GM12872 (cell line): Measurements from ENCODE around the gene HOXA9.

Experiments
- TF ChIP-seq, protein P1 (sequence below): IDR thresholded peaks from 3 replicates; pipeline ENCODE4 v1.5.1; 2011; ENCODE audit warnings: low read depth, mild to moderate bottlenecking, low read length, moderate library complexity; ENCODE audit not compliant: insufficient read depth

The HOXA9 gene

GRCh38 chr7:27194002-27194352 is 28.6 kb upstream of the HOXA9 start:
- TF ChIP-seq, protein P1, sequence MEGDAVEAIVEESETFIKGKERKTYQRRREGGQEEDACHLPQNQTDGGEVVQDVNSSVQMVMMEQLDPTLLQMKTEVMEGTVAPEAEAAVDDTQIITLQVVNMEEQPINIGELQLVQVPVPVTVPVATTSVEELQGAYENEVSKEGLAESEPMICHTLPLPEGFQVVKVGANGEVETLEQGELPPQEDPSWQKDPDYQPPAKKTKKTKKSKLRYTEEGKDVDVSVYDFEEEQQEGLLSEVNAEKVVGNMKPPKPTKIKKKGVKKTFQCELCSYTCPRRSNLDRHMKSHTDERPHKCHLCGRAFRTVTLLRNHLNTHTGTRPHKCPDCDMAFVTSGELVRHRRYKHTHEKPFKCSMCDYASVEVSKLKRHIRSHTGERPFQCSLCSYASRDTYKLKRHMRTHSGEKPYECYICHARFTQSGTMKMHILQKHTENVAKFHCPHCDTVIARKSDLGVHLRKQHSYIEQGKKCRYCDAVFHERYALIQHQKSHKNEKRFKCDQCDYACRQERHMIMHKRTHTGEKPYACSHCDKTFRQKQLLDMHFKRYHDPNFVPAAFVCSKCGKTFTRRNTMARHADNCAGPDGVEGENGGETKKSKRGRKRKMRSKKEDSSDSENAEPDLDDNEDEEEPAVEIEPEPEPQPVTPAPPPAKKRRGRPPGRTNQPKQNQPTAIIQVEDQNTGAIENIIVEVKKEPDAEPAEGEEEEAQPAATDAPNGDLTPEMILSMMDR = no peak

DNA sequence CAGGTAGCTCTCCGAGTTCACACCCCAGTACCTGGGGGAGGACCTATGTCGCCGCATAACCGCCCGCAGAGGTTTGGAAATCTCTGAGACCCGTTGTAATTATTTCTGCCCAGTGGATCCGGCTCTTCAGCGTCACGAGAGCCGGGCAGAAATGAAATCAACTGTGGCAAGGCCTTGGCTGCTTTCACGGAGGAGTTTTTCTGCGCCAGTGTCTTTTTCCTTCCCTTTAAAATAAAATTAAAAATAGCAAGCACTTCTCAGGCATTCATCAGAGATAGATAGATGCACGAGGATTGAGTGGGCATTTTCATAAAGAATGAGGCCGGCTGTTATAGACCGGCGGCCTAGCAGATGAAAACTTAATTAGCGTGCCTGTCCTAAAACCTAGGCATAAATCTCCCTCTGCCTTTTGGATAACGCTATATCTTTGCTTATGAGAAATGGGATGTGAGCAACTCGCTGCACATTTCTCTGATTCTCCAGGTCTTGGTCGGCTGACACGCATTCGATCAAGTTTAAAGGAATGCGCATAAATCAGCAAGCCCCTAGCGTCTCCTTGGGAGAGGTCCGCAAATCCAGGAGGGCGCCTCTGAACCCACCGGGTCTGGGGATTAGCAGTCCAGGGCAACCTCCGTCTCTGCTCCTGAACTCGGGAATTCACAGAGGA is 28.1 kb upstream of the HOXA9 start:
- TF ChIP-seq, protein P1 = no peak

DNA sequence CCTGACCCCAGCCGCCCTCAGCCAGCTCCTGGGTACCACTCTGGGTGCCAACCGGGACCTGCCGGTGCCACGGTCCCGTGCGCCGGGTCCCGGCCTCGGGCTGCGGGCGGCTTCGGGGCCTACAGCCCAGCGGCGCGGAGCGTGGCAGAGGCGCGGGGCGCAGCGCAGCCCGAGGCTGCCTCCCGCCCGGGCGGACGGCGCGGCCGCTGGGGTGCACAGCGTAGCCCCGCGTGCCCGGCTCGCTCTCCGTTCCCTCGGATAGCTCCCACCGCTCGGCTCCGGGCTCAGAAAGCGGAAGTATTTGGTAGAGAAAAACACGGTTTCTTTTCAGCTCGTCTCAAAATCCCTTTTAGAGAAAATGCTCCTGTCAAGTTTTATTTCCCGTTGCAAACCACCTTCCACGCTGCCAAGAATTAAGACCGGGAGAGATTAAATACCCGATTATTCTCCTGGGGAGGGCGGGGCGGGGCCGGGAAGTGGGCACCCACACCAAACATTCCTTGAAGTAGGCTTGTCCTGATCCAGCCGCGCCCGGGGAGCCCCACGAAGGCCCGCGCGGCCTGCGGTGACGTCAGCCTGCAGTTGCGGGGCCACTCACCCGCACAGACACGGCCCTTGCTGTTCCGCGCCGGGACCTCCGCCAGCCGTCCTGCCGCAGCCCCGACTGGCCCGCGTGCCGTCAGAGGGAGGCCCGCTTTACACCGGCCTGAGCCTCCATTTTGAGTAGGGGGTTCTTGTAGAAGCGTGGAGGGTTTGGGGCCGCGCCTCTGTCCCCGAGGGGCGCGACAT is 27.4 kb upstream of the HOXA9 start:
- TF ChIP-seq, protein P1 = no peak

DNA sequence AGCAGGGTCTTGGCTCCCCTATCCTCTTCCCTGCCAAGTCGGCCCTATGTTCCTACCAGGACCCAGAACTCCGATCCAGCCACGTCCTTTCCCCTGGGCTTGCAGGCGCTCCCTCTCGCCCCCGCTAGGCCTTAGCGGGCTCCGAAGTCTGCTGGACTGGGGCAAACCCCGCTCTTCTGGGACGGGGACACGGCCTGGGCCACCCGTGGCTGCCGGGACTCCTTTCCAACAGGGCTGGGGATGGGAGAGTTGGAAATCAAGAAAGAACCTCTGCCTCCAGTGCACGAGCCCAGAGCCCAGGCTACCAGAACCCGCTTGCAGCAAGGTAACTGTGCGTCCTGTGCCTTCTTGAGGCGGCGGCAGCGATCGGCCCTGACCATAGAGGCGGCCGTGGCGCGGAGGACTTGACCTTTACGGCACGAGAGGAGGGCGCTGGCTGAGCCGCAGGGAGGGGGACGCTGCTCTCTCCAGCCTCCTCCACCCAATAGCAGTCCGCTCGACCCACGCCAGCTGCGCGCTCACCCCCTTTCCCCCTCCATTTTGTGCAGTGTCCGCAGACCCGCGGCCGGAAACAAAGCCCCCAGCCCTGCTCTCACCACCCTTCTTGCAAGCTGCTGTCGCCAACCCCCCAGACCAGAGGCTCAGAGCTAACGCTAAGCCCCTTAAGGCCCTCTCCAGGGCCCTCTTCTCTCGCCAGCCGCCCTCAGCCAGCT is 26.7 kb upstream of the HOXA9 start:
- TF ChIP-seq, protein P1 = no peak

- TF ChIP-seq, protein P1 = no peak
Observed at GRCh38 chr7:27191161-27191731, 25.9 kb upstream of the HOXA9 start.

- TF ChIP-seq, protein P1 = no peak
Observed at GRCh38 chr7:27189997-27190748, 24.8 kb upstream of the HOXA9 start.
